Measurements from ENCODE around the gene DNAH6.

GRCh38 chr2:84548303-84548702 is 32.0 kb downstream of the DNAH6 start:
- TF ChIP-seq EZH2phosphoT487 (conservative IDR thresholded peaks at IDR 0.05; ENCODE audit: low read length) (no peak), CTCF (IDR thresholded peaks at IDR 0.05; ENCODE audit: insufficient read depth, low read length, poor library complexity, severe bottlenecking) (no peak)
